Psoas muscle (tissue), 8 donors: ENCODE measurements around the gene THAP7. TPM values are rescaled to one million over a fixed set of nuclear protein-coding genes. Genes with fewer than 3 reads are reported as not detected.

Experiments
- ATAC-seq, 4 donors: fragments of 200-7000 bp; cut with Tn5 transposase; one replicate each; pipeline ENCODE4 v1.9.1; 2020; ENCODE audit warnings: moderate library complexity in 3 of 4, mild to moderate bottlenecking in 2 of 4
- DNase-seq, 2 donors: peaks; one replicate each; pipeline ENCODE4 v3.0.0-alpha.2; 2020
- H3K27ac ChIP-seq: fragments of 200-600 bp; one replicate; pipeline ENCODE4 v1.8.0; 2022
- H3K27me3 ChIP-seq, 3 donors: fragments of 200-600 bp in 1 of 3; one replicate each; pipeline versions ENCODE4 v1.6.1 to v1.8.0; 2013 to 2022; ENCODE audit warnings: low read length in 2 of 3, mild to moderate bottlenecking in 2 of 3, moderate library complexity in 1 of 3; ENCODE audit not compliant: insufficient read depth in 3 of 3
- H3K36me3 ChIP-seq, 2 donors: fragments of 200-600 bp in 1 of 2; one replicate each; pipeline versions ENCODE4 v1.6.1 to v1.8.0; 2013 to 2022; ENCODE audit warnings: low read depth in 1 of 2, mild to moderate bottlenecking in 1 of 2, moderate library complexity in 1 of 2; ENCODE audit not compliant: insufficient read depth in 1 of 2
- H3K4me1 ChIP-seq: fragments of 200-600 bp; one replicate; pipeline ENCODE4 v1.8.0; 2022
- H3K4me3 ChIP-seq: fragments of 200-600 bp; one replicate; pipeline ENCODE4 v1.8.0; 2022; ENCODE audit warnings: mild to moderate bottlenecking
- H3K9me3 ChIP-seq: fragments of 200-600 bp; one replicate; pipeline ENCODE4 v1.8.0; 2022
- CTCF ChIP-seq: fragments of 200-600 bp; IDR thresholded peaks from one replicate; pipeline ENCODE4 v1.8.0; 2022; ENCODE audit warnings: antibody characterized with exemption
- WGBS, 3 donors: extraction: QIAGEN DNeasy Blood & Tissue Kit; methylation state at CpG; one replicate each; pipeline versions ENCODE4 v1.1.6 to v1.1.7; 2013; 5-methylcytosine and 5-hydroxymethylcytosine counted together
- intact Hi-C, 2 donors: fragments of 100-400 bp; cut with DNase I; formaldehyde crosslinking; loops; one replicate each; pipeline versions ENCODE4 v1.11.0 to v1.14.2; 2022
- polyA plus RNA-seq, 3 donors: library from polyadenylated mRNA; stranded (reverse); fragments of 200-250 nt; gene quantifications; one replicate each; pipeline ENCODE4 v1.2.3, GENCODE V29; 2013
- total RNA-seq, 4 donors: library from RNA; stranded (reverse); fragmentation: NEBNext Ultra II Directional in 2 of 4; extraction: Animal tissue kit (Norgen Biotek cat#: 25700) in 2 of 4; gene quantifications; one replicate each; pipeline versions ENCODE4 v1.2.1 to v1.2.4, GENCODE V29; 2021 to 2023
- donor health status: healthy with polysubstance abuse.
- donor health status: DM: no; HTN: no; CAD: no; lungs with moderate emphysema.
- donor health status: Bipolar disorder and iron deficiency.
- donor health status: healthy.
- donor health status: DM: yes; HTN: yes; CAD: no.
- donor health status: DM: no; HTN: no; CAD: no.
- donor health status: DM: no; HTN: no; CAD: no.
- donor health status: DM: yes; HTN: yes; CAD: no.

THAP7 gene
- total and polyA plus RNA-seq, 7 donors: 25.2 to 67.5 (median 39.2) TPM

- intact Hi-C loops: no loop called here
- TF ChIP-seq CTCF: no peak
- Histone ChIP-seq H3K27ac (no peak overlapping the region), H3K4me3 (no peak overlapping the region), H3K27me3 (no peaks in the 10 kb centered on the region), H3K4me1 (peaks cover 27% of the 10 kb centered on the region), H3K36me3 (peaks cover 0 to 4% of the 10 kb centered on the region in 2 donors), H3K9me3 (no peaks in the 10 kb centered on the region)
- DNase-seq: no peak
- WGBS, 3 donors: 75 to 81% (median 76%) methylated on average over 2 of the region's 2 CpGs
- no peak for ATAC-seq
Measured at GRCh38 chr22:20978419-20978818, 23.5 kb downstream of the THAP7 start.

DNA sequence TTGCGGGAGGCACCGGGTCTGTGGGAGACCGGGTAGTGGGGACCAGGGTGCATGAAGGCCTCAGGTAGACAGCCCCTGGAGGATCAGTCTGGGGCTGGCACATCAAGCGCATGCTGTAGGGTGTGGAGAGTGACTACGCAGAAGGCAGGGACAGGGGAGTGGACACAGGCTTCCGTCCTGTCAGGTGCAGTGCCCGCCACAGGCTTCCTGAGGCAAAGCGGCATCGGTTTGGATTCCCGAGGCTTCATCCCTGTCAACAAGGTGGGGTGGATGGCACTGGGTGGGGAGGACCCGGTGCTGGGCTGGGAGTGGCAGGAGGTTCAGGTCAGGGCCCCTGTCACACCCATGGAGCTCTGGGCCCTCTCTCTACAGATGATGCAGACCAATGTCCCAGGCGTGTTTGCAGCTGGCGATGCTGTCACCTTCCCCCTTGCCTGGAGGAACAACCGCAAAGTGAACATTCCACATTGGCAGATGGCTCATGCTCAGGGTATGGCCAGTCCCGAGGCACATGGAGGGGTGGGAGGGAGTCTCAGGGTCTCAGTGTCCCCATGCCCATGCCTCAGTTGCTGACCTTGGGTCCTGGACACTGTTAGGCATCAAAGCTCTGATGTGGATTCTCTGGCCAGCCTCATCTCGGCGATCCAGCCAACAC lies 24.3 kb downstream of the THAP7 start:
- no peaks in the 10 kb centered on the region for H3K9me3 ChIP-seq
- H3K4me3 ChIP-seq: no peak overlapping the region
- DNase-seq (no peak), ATAC-seq (no peak)
- intact Hi-C loops: no loop called here
- H3K36me3 ChIP-seq: no peaks in the 10 kb centered on the region
- no peak for TF ChIP-seq CTCF
- H3K27ac ChIP-seq: no peak overlapping the region
- H3K4me1 ChIP-seq: peaks cover 20% of the 10 kb centered on the region
- WGBS, 3 donors: 79 to 90% (median 80%) methylated on average over 16 to 17 of the region's 17 CpGs
- H3K27me3 ChIP-seq: no peaks in the 10 kb centered on the region

- WGBS, 3 donors: 72 to 81% (median 79%) methylated on average over 11 of the region's 11 CpGs
- intact Hi-C loops: no loop called here
- H3K27ac ChIP-seq: no peak overlapping the region
- H3K27me3 ChIP-seq: no peaks in the 10 kb centered on the region
- no peaks in the 10 kb centered on the region for H3K9me3 ChIP-seq
- no peak for TF ChIP-seq CTCF
- H3K4me3 ChIP-seq: no peak overlapping the region
- H3K36me3 ChIP-seq: no peaks in the 10 kb centered on the region
- ATAC-seq (no peak), DNase-seq (no peak)
- peaks cover 20% of the 10 kb centered on the region for H3K4me1 ChIP-seq
Measured at GRCh38 chr22:20977019-20977418, 24.9 kb downstream of the THAP7 start.

DNA sequence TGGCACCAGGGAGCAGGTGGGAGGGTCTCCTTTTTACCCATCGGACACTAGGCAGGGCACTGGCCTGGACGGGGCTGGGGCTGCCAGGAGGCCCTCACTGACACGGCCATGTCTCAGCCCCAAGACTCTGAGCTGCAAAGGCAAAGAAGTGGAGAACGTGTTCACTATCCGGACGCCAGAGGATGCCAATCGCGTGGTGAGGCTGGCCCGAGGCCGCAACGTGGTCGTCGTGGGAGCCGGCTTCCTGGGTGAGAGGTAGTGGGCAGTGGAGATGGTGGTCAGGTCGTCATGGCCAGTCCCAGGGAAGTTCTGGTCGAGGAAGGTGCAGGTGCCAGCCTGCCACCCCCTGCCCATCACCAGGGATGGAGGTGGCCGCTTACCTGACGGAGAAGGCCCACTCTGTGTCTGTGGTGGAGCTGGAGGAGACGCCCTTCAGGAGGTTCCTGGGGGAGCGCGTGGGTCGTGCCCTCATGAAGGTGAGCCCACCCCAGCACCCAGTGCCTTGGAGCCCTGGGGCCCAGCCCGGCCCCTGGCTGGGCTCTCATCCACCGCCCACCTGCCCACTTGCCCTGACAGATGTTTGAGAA lies 25.5 kb downstream of the THAP7 start:
- intact Hi-C loops: no loop called here
- no peak for TF ChIP-seq CTCF
- Histone ChIP-seq H3K36me3 (no peaks in the 10 kb centered on the region), H3K4me3 (no peak overlapping the region), H3K9me3 (no peaks in the 10 kb centered on the region), H3K27ac (no peak overlapping the region), H3K4me1 (peaks cover 20% of the 10 kb centered on the region), H3K27me3 (no peaks in the 10 kb centered on the region)
- no peak for ATAC-seq
- no peak for DNase-seq
- WGBS, 3 donors: 77 to 84% (median 81%) methylated on average over 23 to 24 of the region's 24 CpGs
